ENCODE measurements around the gene FSTL3.

DNA sequence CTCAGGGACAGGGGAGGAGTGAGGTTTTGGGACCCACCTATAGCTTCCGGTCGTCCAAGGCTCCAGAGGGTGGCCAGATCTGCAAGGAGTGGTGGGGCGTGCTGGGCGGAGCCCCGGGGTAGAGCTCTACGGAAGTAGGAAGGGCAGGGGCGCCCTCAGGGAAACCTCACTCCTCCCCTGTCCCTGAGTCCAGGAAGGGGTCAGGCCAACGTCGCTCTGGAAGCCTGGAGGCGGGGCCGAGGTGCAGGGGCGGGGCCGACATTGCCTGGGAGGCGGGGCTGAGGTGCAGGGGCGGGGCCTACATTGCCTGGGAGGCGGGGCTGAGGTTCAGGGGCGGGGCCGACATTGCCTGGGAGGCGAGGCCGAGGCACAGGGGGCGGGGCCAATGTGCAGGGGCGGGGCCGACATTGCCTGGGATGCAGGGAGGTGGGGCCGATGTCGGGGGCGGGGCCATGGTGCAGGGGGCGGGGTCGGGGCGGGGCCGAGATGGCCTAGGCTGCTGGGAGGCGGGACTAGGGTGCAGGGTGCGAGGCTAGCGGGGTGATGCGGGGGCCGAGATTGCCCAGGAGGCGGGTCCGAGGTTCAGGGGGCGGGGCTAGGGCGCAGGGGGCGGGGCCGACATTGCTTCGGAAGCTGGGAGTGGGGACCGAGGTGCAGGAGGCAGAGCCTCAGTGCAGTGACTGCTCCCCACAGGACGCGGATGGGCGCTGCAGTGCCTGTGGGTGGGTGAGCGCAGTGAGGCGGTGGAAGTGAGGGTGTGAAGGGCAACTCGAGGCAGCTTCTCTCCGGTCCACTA, 27.7 kb downstream of the FSTL3 start:
- TF ChIP-seq, protein P1, sequence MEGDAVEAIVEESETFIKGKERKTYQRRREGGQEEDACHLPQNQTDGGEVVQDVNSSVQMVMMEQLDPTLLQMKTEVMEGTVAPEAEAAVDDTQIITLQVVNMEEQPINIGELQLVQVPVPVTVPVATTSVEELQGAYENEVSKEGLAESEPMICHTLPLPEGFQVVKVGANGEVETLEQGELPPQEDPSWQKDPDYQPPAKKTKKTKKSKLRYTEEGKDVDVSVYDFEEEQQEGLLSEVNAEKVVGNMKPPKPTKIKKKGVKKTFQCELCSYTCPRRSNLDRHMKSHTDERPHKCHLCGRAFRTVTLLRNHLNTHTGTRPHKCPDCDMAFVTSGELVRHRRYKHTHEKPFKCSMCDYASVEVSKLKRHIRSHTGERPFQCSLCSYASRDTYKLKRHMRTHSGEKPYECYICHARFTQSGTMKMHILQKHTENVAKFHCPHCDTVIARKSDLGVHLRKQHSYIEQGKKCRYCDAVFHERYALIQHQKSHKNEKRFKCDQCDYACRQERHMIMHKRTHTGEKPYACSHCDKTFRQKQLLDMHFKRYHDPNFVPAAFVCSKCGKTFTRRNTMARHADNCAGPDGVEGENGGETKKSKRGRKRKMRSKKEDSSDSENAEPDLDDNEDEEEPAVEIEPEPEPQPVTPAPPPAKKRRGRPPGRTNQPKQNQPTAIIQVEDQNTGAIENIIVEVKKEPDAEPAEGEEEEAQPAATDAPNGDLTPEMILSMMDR (IDR thresholded peaks at IDR 0.05): peak in 1 of 6 experiments; percentile 13
- peak in 1 of 4 donors; percentile 56 for TF ChIP-seq POLR2A (IDR thresholded peaks at IDR 0.05)
